Stimulated activated CD8-positive, alpha-beta memory T cell treated with anti-CD3 and anti-CD28 coated beads, Interleukin-4, amount 100 ng/mL, for 4 hours (primary cell): ENCODE results near the gene KLHL5.
"Not testable (repeated sequence)": the region's sequence is repeated elsewhere in the genome, so short reads cannot be mapped to it uniquely, and the experiment has no call there.

Experiments used
- DNase-seq, 2 donors: peaks; one replicate each; pipeline ENCODE4 v3.0.0-alpha.2; 2020; ENCODE audit warnings: low read depth in 2 of 2, low spot score in 1 of 2

KLHL5 gene

DNA sequence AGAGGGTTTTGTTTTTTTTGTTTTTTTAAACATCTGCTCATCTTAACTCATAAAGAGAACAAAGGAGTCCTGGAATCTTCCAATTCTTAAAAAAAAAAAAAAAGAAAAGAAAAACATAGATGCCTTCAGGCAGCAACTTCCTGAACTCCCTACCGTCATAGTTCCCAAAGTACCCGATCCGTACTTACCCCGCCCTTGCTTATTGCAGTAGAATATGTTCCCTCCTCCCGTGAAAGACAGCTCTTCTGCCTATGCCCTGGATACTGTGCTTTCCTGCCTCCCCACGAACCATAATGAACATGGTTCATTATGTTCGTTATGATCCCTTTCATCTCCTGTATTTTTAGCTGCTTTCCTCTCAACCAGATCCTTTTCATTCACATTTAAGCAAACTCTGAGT is 40.3 kb downstream of the KLHL5 start:
- DNase-seq = no peak

DNA sequence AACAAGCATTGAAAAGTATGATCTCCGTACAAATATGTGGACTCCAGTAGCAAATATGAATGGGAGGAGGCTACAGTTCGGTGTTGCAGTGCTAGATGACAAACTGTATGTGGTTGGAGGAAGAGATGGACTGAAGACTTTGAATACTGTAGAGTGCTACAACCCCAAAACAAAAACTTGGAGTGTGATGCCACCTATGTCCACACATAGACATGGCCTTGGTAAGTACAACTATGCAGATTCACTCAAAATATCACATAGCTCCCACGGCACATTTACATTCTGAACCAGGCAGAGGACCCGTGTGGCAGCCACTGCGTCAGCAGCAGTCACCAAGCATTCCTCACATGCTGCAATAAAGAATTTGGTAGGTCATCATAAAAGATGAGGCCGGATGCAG is 41.3 kb downstream of the KLHL5 start:
- DNase-seq = no peak

DNA sequence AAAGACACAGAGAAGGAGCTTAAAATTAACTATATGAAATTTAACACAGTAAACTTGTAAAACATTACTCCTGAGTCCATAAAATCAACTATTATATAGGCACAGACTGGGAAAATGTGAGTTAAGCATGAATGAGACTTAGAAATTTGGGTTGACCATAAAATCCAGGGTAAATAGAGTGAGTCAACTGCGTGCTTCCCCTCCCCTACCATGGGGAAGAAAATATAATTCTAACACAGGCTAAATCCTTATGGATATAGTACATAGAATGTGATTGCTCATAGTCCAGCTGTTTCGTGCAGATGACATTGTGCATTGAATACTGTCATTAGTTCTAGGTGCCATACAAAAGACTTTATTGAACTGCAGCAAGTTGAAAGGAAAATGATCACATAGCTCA is 42.2 kb downstream of the KLHL5 start:
- no peak for DNase-seq

DNA sequence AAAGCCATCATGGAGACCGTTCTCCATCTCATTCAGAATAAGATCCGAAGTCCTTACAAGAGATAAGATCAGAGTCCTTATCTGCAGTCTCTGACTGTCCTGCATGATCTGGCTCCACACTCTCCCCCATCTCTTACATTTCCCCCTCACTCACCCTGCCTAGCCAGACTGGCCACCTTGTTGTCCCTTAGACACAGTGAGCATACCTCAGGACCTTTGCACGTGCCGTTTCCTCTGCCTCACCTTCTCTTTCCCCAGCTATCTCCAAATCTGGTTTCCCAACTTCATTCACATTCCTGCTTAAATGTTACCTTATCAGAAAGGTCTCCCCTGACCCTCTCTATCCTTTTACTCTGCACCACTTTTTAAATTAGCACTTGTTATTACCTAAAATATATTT is 44.0 kb downstream of the KLHL5 start:
- DNase-seq = no peak

DNA sequence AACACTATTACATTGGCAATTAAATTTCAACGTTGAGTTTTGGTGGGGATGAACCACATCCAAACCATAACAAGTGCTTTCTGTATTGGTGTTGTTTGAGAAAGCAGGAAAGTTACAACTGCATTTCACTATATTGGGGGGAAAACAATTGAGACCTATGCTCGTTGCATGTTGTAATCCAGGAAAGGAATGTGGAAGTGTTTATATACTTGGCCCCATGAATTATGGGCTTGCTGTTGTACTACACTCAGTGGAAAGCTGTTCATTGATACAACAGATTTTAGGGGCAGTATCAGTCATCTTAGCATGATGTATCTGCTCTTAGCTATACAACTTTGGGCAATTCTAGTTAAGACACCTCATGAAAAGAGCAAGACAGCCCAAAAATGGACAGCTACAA is 52.4 kb downstream of the KLHL5 start:
- DNase-seq = no peak

DNA sequence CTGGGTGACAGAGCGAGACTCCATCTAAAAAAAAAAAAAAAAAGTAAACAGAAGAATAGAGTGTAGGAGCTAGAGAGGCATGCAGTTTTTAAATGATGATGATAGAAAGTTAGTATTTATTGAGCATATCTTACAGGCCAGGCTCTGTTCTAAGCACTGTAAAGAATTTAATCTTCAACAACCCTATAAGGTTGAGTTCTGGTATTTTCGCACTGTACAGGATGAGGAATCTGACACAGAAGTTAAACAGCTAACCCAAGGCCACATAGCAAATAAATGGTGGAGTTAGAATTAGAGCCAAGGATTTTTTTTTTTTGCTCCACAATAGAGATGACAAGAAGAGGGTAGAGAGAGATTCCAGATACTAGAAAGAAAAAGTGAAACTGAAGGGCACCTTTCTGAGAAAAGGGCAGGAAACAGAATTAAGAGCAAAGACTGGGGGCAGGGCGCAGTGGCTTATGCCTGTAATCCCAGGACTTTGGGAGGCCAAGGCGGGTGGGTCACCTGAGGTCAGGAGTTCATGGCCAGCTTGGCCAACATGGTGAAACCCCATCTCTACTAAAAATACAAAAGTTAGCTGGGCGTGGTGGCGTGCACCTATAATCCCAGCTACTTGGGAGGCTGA is 56.1 kb downstream of the KLHL5 start:
- no peak for DNase-seq

DNA sequence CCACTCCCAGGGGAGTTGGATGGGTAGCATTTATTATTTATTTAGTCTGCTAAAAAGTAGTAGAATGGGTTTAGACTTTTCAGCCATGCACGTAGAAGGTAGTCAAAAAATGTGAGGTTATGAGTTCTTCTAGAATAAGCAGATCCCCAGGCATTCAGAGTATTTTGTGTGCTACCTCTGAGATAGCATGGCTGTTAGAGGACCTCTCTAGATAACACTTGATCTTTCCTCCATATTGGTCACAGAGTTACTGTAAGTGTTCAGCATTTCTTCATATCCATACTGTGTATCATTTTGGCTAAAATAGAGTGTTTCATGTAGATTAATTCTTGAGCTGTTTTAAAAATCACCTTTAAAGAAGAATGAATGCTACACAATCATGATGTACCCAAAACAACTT is 58.4 kb downstream of the KLHL5 start:
- DNase-seq = no peak

DNA sequence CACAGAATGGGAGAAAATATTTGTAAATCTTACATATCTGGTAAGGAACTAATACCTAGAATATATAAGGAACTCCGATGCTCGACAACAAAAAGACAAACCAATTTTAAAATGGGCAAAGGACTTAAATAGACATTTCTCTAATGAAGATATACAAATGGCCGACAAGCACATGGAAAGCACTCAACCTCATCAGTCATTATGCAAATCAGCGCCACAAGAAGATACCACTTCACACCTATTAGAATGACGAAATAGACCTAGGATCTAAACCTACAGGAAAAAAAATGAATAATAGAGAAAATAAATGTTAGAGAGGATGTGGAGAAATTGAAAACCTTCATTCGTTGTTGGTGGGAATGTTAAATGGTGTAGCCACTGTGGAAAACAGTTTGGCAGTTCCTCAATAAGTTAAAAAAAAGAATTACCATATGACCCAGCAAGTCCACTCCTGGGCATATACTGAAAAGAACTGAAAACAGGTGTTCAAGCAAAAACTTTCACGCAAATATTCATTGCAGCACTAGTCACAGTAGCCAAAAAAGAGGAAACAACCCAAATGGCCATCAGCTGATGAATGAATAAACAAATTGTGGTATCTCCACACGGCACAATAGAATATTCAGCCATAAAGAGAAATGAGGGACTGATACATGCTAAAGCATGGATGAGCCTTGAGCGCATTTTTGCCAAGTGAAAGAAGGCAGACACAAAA is 63.0 kb downstream of the KLHL5 start:
- DNase-seq = no peak

DNA sequence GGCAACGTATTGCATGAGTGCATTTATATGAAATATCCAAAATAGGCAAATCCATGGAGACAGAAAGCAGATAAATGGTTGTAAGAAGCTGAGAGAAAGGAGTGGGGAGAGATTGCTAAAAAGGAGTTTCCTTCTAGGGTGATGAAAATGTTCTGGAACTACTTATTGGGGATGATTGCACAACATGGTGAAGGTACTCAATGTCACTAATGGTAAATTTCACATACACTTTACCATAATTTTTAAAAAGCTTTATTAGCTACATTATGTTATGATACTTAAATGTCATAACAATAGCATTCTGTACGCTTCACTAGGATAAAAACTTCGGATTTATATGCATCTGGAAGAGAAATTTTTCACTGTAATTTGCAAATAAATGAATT is 63.6 kb downstream of the KLHL5 start:
- no peak for DNase-seq

DNA sequence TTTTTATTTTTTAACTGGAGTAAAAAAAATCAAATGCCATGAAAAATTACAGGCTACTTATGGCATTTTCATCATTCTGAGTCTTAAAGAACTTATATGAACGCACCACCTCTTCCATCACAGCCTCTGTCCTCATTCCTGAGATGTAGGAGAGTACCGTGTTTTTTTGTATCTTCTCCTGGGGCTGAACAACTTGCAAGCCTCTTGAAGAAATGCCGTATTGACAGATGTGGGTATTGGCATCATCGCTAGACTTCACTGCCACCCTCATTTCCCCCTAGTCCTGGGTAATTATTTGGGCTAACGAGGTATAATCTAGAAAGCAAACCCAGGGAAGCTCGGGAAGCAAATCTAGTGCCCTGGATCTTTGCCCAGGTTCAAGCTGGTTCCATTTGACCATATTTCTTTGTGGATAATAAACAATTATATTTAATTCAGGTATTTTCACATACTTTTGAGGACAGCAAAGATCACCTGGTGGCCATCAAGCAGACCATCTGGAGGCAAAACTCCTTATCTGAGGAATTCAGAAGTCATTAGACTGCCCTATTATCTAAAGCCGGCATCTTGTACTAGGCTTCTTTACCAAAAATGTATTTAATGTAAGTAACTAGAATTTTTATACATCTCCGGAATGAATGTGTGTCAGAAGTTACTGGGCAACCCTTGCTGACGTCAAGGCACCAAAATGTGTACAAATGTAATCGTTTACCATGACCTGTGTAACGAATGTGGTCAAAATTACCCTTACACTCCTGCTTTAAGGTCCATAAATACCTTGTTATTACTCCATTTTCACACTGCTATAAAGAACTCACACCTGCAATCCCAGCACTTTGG is 64.4 kb downstream of the KLHL5 start:
- DNase-seq = no peak

DNA sequence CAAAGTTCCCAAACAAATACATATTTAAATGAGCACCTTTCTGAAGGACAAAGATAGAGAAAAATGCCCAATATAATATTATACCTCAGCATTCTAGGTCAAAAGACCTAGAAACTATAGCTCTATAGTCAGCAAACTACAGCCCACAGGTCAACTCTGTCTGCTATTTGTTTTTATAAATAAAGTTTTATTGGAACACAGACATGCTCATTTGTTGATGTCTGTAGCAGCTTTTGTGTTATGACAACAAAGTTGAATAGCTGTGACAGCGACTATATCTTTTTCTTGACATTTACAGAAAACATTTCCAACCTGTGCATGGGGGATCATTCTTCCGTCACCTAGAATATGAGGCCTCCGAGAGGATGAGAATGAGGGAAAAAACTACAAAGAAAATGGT is 71.6 kb downstream of the KLHL5 start:
- no peak for DNase-seq

DNA sequence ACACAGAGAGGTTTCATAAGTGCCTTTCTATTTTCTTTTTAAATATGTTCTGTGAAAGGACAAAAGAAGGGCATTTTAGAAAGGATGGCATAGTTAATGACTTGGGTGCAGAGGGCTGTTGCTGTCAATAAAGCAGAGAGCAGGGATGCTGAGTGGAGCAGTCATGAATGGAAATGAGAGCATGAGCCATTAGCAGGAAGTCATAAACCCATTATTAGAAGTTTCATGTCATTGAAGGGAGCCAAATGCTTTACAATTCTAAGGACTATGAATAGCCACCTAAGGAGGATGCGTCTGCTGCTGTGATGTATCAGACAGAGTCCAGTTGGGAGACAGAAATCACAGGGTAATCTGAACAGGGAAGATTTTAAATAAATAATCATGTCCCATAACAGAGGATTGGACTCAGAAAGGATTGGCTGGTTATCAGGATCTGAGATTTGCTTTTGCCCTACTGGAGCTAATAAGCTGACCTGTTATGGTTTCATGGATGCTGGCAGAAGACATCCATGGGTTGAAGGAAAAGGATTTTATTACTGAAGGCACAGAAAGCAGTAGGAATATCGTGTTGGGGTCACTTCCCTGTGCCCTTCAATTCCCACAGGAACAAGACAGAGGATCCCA is 72.8 kb downstream of the KLHL5 start:
- no peak for DNase-seq

DNA sequence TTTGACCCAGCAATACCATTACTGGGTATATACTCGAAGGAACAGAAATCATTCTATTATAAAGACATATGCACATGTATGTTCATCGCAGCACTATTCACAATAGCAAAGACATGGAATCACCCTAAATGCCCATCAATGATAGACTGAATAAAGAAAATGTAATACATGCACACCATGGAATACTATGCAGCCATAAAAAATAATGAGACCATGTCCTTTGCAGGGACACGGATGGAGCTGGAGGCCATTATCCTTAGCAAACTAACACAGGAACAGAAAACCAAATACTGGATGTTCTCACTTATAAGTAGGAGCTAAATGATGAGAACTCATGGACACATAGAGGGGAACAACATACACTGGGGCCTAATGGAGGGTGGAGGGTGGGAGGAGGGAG is 76.2 kb downstream of the KLHL5 start:
- DNase-seq = not testable (repeated sequence)

DNA sequence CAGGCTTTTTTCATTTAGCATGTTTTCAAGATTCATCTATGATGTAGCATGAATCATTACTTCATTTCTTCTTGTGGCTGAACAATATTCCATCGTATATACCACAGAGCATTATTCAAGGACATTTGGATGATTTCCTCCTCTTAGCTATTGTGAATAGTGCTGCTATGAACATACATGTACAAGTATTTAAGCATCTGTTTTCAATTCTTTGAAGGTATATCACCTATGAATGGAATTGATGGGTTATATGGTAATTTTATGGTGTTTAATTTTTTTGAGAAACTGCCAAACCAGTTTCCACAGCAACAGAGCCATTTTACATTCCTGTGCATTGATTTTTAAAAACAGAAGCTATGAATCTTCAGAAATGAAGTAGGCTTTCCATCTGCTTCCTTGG is 84.2 kb downstream of the KLHL5 start:
- no peak for DNase-seq

DNA sequence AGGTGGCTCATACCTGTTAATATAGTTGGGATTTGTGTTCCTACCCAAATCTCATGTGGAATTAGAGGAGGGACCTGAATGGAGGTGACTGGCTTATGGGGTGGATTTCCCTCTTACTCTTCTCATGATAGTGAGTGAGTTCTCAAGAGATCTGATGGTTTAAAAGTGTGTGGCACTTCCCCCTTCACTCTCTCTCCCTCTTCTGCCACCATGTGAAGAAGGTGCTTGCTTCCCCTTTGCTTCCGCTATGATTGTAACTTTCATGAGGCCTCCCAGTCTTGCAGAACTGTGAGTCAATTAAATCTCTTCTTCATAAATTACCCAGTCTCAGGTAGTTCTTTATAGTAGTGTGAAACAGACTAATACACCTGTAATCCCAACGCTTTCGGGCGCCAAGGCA is 92.0 kb downstream of the KLHL5 start:
- no peak for DNase-seq

DNA sequence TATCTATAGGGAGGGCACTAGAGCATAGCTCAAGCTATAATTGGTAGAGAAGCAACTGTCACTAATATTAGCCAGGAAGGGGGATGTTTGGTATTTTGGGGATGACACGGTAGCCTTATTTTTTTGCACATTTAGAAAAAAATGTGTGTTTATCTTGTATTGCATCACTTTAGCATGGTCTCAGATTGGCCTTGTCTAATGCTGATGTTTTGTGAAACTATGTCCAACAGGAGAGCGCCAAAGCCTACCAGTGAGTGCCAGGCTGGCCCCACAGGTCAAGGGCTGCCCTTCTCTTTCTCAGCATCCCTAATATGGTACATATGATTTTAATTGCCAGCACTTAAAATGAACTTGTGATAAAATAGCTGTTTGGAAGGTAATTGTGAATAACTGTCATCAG is 95.5 kb downstream of the KLHL5 start:
- DNase-seq = no peak

DNA sequence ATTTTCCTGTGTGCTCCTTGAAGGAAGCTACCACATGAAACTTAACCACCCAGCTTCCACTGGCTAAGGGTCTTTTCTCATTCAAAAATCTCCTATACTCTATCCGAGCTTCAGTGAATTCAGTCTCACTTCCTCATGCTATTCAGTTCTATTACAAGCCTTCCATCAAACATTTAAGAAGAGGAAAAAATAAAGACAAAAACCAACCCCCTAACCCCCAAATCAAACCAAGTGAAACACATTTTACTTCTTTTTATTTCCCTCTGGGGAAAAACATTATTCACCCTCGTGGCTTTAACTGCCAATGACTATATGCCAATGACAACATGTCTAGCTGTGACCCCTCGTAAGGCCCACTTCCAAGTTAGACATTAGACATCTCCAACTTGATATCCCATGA is 104.1 kb downstream of the KLHL5 start:
- no peak for DNase-seq

DNA sequence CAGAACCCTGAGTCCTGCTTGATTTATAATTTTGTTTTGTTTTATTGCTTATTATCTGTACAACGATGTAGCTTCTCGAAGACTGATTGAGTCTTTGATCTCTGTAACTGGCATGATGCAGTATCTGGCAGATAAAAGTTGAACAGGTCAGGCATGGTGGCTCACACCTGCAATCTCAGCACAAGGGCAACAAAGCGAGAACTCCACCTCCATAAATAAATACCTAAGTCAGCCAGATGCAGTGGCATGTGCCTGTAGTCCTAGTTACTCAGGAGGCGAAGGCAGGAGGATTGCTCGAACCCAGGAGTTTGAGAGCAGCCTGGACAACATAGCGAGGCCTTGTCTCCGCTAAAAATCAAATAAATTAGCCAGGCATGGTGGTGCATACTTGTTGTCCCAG is 104.6 kb downstream of the KLHL5 start:
- DNase-seq = no peak

DNA sequence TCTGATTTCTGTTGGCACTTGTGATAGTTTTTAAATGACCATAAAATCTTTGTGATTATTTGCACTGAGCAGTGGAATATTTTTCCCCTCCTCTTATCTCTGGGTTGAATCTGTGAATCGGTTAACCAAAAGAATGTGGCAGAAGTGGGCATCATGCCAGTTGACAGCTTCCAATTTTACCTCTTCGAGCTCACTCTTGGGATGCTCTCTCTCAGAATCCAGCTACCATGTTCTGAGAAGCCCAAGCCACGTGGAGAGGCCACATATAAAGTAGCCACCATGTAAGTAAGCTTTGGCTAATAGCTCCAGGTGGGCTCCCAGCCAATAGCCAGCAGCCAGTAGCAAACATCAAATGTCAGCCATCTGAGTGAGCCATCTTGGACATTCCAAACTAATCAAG is 107.4 kb downstream of the KLHL5 start:
- DNase-seq = no peak

DNA sequence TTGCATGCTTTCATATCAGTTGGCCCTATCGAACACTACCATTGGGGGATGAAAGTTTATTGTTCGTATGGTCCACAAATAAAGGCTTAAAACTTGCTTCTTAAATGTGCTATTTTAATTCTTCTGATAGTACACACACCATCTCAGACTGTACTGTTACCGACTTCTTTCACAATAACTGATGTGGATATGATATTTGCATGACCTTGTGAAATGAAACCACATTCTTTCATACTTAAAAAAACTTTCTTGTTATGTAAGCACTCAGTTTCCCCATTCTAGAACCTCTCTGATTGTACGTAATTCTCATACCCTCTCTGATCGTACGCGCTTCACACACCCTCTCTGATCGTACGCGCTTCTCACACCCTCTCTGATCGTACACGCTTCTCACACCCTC is 108.3 kb downstream of the KLHL5 start:
- no peak for DNase-seq
